HEK293 (cell line): ENCODE measurements around the gene IL1A.

ENCODE experiments used
- CTCF ChIA-PET: fragments of 350-600 bp; formaldehyde crosslinking; extraction: SDS; loops from one replicate; lab custom pipeline; 2021; ENCODE audit warnings: antibody characterized with exemption; lab: Yijun Ruan, JAX
- POLR2A ChIA-PET: fragments of 300-600 bp; formaldehyde crosslinking; extraction: SDS; loops from one replicate; lab custom pipeline; 2020; ENCODE audit warnings: antibody characterized with exemption, inconsistent platforms; lab: Yijun Ruan, JAX
- H3K27ac ChIP-seq: fragments of 200-500 bp; sonication (Bioruptor generic); 2 replicates; pipeline ENCODE4 v1.5.1; 2014; ENCODE audit warnings: low read depth, low read length, control low read depth, inconsistent platforms; ENCODE audit errors: extremely low read depth
- H3K36me3 ChIP-seq, 2 experiments: fragments of 200-500 bp in 1 of 2; sonication (Bioruptor generic) in 1 of 2; 1 replicate in 1 of 2; 2 replicates in 1 of 2; pipeline ENCODE4 v1.5.1; 2014 to 2017; ENCODE audit warnings: inconsistent platforms in 2 of 2, low read length in 2 of 2; ENCODE audit not compliant: control insufficient read depth in 2 of 2, insufficient read depth in 1 of 2
- H3K4me1 ChIP-seq: fragments of 200-500 bp; sonication (Bioruptor generic); 2 replicates; pipeline ENCODE4 v1.5.1; 2014; ENCODE audit warnings: mild to moderate bottlenecking, low read length, inconsistent platforms; ENCODE audit not compliant: control insufficient read depth, insufficient read depth
- H3K4me3 ChIP-seq: 2 replicates; pipeline ENCODE4 v1.5.1; 2011; ENCODE audit warnings: low read depth, mild to moderate bottlenecking, control low read depth, low read length, moderate library complexity
- H3K9me3 ChIP-seq: fragments of 200-500 bp; sonication (Bioruptor generic); 2 replicates; pipeline ENCODE4 v1.5.1; 2014; ENCODE audit warnings: low read depth, low read length, inconsistent platforms; ENCODE audit not compliant: control insufficient read depth, insufficient read depth
- AEBP2 ChIP-seq: fragments of 450-650 bp; formaldehyde crosslinking; IDR thresholded peaks from 2 replicates; pipeline ENCODE4 v1.5.1; 2016; ENCODE audit warnings: missing biosample characterization, missing genetic modification characterization, borderline replicate concordance
- BCL6B ChIP-seq: fragments of 450-650 bp; formaldehyde crosslinking; IDR thresholded peaks from 2 replicates; pipeline ENCODE4 v1.5.1; 2017; ENCODE audit warnings: missing biosample characterization, missing genetic modification characterization
- EGR2 ChIP-seq: fragments of 450-650 bp; formaldehyde crosslinking; IDR thresholded peaks from 2 replicates; pipeline ENCODE4 v1.5.1; 2016; ENCODE audit warnings: low read depth, missing biosample characterization, missing genetic modification characterization
- GLI2 ChIP-seq: fragments of 450-650 bp; formaldehyde crosslinking; IDR thresholded peaks from 2 replicates; pipeline ENCODE4; 2017; ENCODE audit warnings: missing biosample characterization, missing genetic modification characterization, low read depth, borderline replicate concordance
- IKZF3 ChIP-seq: fragments of 450-650 bp; IDR thresholded peaks from 2 replicates; pipeline ENCODE4 v1.5.0; 2018; ENCODE audit warnings: missing biosample characterization, mild to moderate bottlenecking, missing genetic modification characterization, moderate library complexity
- KLF9 ChIP-seq: fragments of 450-650 bp; formaldehyde crosslinking; IDR thresholded peaks from 2 replicates; pipeline ENCODE4 v1.5.1; 2016; ENCODE audit warnings: missing biosample characterization, missing genetic modification characterization, low read depth
- PBX3 ChIP-seq: sonication (generic); formaldehyde crosslinking; IDR thresholded peaks from 2 replicates; pipeline ENCODE4 v1.8.1; 2022; ENCODE audit warnings: mild to moderate bottlenecking, moderate library complexity, missing genetic modification reagents
- SCRT1 ChIP-seq: fragments of 450-650 bp; formaldehyde crosslinking; IDR thresholded peaks from 2 replicates; pipeline ENCODE4 v1.5.1; 2016; ENCODE audit warnings: missing biosample characterization, missing genetic modification characterization, borderline replicate concordance
- YY2 ChIP-seq: fragments of 450-650 bp; formaldehyde crosslinking; IDR thresholded peaks from 2 replicates; pipeline ENCODE4 v1.5.1; 2016; ENCODE audit warnings: missing biosample characterization, missing genetic modification characterization
- ZBTB8A ChIP-seq: fragments of 450-650 bp; formaldehyde crosslinking; IDR thresholded peaks from 2 replicates; pipeline ENCODE4 v1.5.1; 2016; ENCODE audit warnings: missing biosample characterization, missing genetic modification characterization
- ZFHX2 ChIP-seq: fragments of 450-650 bp; formaldehyde crosslinking; conservative IDR thresholded peaks from 2 replicates; pipeline ENCODE4 v1.5.1; 2016; ENCODE audit warnings: missing biosample characterization, missing genetic modification characterization
- ZNF112 ChIP-seq: fragments of 450-650 bp; formaldehyde crosslinking; IDR thresholded peaks from 2 replicates; pipeline ENCODE4 v1.5.0; 2017; ENCODE audit warnings: missing biosample characterization, missing genetic modification characterization
- ZNF138 ChIP-seq: fragments of 450-650 bp; formaldehyde crosslinking; IDR thresholded peaks from 2 replicates; pipeline ENCODE4 v1.5.1; 2016; ENCODE audit warnings: missing biosample characterization, missing genetic modification characterization, borderline replicate concordance
- ZNF16 ChIP-seq: fragments of 450-650 bp; formaldehyde crosslinking; IDR thresholded peaks from 2 replicates; pipeline ENCODE4 v1.5.1; 2016; ENCODE audit warnings: low read depth, missing biosample characterization, missing genetic modification characterization
- ZNF2 ChIP-seq: fragments of 450-650 bp; formaldehyde crosslinking; IDR thresholded peaks from 2 replicates; pipeline ENCODE4 v1.5.1; 2016; ENCODE audit warnings: missing biosample characterization, missing genetic modification characterization
- ZNF302 ChIP-seq: fragments of 450-650 bp; formaldehyde crosslinking; IDR thresholded peaks from 2 replicates; pipeline ENCODE4 v1.5.1; 2016; ENCODE audit warnings: missing biosample characterization, missing genetic modification characterization, low read depth
- ZNF341 ChIP-seq: fragments of 450-650 bp; formaldehyde crosslinking; IDR thresholded peaks from 2 replicates; pipeline ENCODE4; 2016; ENCODE audit warnings: low read depth, missing biosample characterization, missing genetic modification characterization
- ZNF350 ChIP-seq: fragments of 450-650 bp; formaldehyde crosslinking; IDR thresholded peaks from 2 replicates; pipeline ENCODE4 v1.5.0; 2017; ENCODE audit warnings: missing biosample characterization, mild to moderate bottlenecking, missing genetic modification characterization
- ZNF416 ChIP-seq: fragments of 450-650 bp; formaldehyde crosslinking; IDR thresholded peaks from 2 replicates; pipeline ENCODE4 v1.5.1; 2016; ENCODE audit warnings: missing biosample characterization, missing genetic modification characterization
- ZNF510 ChIP-seq: fragments of 450-650 bp; formaldehyde crosslinking; IDR thresholded peaks from 2 replicates; pipeline ENCODE4 v1.5.1; 2018; ENCODE audit warnings: mild to moderate bottlenecking, missing genetic modification characterization, missing biosample characterization; ENCODE audit not compliant: insufficient replicate concordance
- ZNF513 ChIP-seq: fragments of 450-650 bp; IDR thresholded peaks from 2 replicates; pipeline ENCODE4 v1.5.1; 2018; ENCODE audit warnings: missing biosample characterization, missing genetic modification characterization
- ZNF544 ChIP-seq: fragments of 450-650 bp; formaldehyde crosslinking; IDR thresholded peaks from 2 replicates; pipeline ENCODE4 v1.5.0; 2017; ENCODE audit warnings: missing biosample characterization, missing genetic modification characterization
- ZNF558 ChIP-seq: fragments of 450-650 bp; formaldehyde crosslinking; IDR thresholded peaks from 2 replicates; pipeline ENCODE4 v1.5.1; 2016; ENCODE audit warnings: missing biosample characterization, missing genetic modification characterization
- ZNF701 ChIP-seq: fragments of 450-650 bp; formaldehyde crosslinking; IDR thresholded peaks from 2 replicates; pipeline ENCODE4 v1.5.1; 2016; ENCODE audit warnings: missing biosample characterization, missing genetic modification characterization
- ZNF707 ChIP-seq: fragments of 450-650 bp; formaldehyde crosslinking; IDR thresholded peaks from 2 replicates; pipeline ENCODE4 v1.5.1; 2016; ENCODE audit warnings: missing biosample characterization, missing genetic modification characterization
- ZNF776 ChIP-seq: fragments of 450-650 bp; formaldehyde crosslinking; IDR thresholded peaks from 2 replicates; pipeline ENCODE4 v1.5.0; 2017; ENCODE audit warnings: missing biosample characterization, missing genetic modification characterization, borderline replicate concordance
- ZNF777 ChIP-seq: fragments of 450-650 bp; formaldehyde crosslinking; IDR thresholded peaks from 2 replicates; pipeline ENCODE4 v1.5.1; 2017; ENCODE audit warnings: missing biosample characterization, missing genetic modification characterization, borderline replicate concordance
- ZSCAN23 ChIP-seq: fragments of 450-650 bp; formaldehyde crosslinking; IDR thresholded peaks from 2 replicates; pipeline ENCODE4 v1.5.1; 2016; ENCODE audit warnings: missing biosample characterization, missing genetic modification characterization
- TF ChIP-seq, protein P1 (sequence below): fragments of 450-650 bp; formaldehyde crosslinking; IDR thresholded peaks from 2 replicates; pipeline ENCODE4 v1.5.1; 2016; ENCODE audit warnings: missing biosample characterization, missing genetic modification characterization

IL1A gene

GRCh38 chr2:112760149-112760548 lies 24.1 kb downstream of the IL1A start:
- H3K4me3 ChIP-seq = no peak overlapping the region
- CTCF ChIA-PET = interaction anchor here (0.6 to 4.5 kb wide), 5 partner anchors 11 to 181 kb away, joined by 3 to 29 read pairs (median 5); no protein-coding TSS in a partner anchor
- H3K36me3 ChIP-seq = peaks cover 34 to 68% of the 10 kb centered on the region in 2 experiments
- H3K27ac ChIP-seq = no peak overlapping the region
- TF ChIP-seq ZNF416 (tag by site-specific recombination) (no peak), ZNF302 (tag by site-specific recombination) (no peak), ZNF350 (tag by site-specific recombination) (no peak), ZNF513 (no peak), IKZF3 (tag by site-specific recombination) (no peak), ZNF16 (tag by site-specific recombination) (no peak), ZNF558 (tag by site-specific recombination) (no peak), ZNF544 (tag by site-specific recombination) (no peak), ZBTB8A (no peak), ZSCAN23 (tag by site-specific recombination) (no peak), EGR2 (no peak), SCRT1 (no peak), ZNF112 (no peak), AEBP2 (tag by site-specific recombination) (no peak), GLI2 (tag by site-specific recombination) (no peak), ZNF776 (no peak), PBX3 (no peak)
- TF ChIP-seq, protein P1, sequence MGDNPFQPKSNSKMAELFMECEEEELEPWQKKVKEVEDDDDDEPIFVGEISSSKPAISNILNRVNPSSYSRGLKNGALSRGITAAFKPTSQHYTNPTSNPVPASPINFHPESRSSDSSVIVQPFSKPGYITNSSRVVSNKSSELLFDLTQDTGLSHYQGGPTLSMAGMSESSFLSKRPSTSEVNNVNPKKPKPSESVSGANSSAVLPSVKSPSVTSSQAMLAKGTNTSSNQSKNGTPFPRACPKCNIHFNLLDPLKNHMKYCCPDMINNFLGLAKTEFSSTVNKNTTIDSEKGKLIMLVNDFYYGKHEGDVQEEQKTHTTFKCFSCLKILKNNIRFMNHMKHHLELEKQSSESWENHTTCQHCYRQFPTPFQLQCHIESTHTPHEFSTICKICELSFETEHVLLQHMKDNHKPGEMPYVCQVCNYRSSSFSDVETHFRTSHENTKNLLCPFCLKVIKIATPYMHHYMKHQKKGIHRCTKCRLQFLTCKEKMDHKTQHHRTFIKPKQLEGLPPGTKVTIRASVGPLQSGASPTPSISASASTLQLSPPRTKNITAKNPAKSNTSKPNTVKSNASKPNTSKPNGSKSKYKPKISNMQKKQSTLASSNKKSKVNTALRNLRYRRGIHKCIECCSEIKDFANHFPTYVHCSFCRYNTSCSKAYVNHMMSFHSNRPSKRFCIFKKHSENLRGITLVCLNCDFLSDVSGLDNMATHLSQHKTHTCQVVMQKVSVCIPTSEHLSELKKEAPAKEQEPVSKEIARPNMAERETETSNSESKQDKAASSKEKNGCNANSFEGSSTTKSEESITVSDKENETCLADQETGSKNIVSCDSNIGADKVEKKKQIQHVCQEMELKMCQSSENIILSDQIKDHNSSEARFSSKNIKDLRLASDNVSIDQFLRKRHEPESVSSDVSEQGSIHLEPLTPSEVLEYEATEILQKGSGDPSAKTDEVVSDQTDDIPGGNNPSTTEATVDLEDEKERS = no peak
- H3K9me3 ChIP-seq = no peaks in the 10 kb centered on the region
- H3K4me1 ChIP-seq = 0 out of 2 replicates have a peak, but pooled peaks cover 7% of the 10 kb centered on the region
- POLR2A ChIA-PET = no interaction called here

- H3K4me1 ChIP-seq = 0 out of 2 replicates have a peak, but pooled peaks cover 7% of the 10 kb centered on the region
- H3K27ac ChIP-seq = no peak overlapping the region
- peaks cover 34 to 82% of the 10 kb centered on the region in 2 experiments for H3K36me3 ChIP-seq
- H3K4me3 ChIP-seq = no peak overlapping the region
- no peaks in the 10 kb centered on the region for H3K9me3 ChIP-seq
- ChIA-PET POLR2A (no interaction called here), CTCF (interaction anchor here (2.0 kb wide), 1 partner anchor 9 kb away, joined by 8 read pairs; no protein-coding TSS in a partner anchor)
- no peak for TF ChIP-seq ZNF510 (tag by site-specific recombination)
- TF ChIP-seq ZNF701 (tag by site-specific recombination) = no peak
- no peak for TF ChIP-seq ZFHX2 (tag by site-specific recombination)
- TF ChIP-seq ZNF2 (tag by site-specific recombination) = no peak
- TF ChIP-seq BCL6B (tag by site-specific recombination) = no peak
- TF ChIP-seq ZNF777 (tag by site-specific recombination) = no peak
- no peak for TF ChIP-seq ZNF707 (tag by site-specific recombination)
- no peak for TF ChIP-seq ZNF138 (tag by site-specific recombination)
- no peak for TF ChIP-seq KLF9 (tag by site-specific recombination)
- TF ChIP-seq ZNF341 (tag by site-specific recombination) = no peak
- no peak for TF ChIP-seq YY2 (tag by site-specific recombination)
- TF ChIP-seq ZNF112 = no peak
Measured at GRCh38 chr2:112758711-112759110, 25.6 kb downstream of the IL1A start.
